K562 (cell line): ENCODE measurements around the gene CPTP. TPM values are rescaled to one million over a fixed set of nuclear protein-coding genes. Genes with fewer than 3 reads are reported as not detected.
A peak's percentile ranks its signal among the peaks of the same experiment; 100 is the strongest.

Experiments used
- ATF2 ChIP-seq: sonication (generic); formaldehyde crosslinking; IDR thresholded peaks from 2 replicates; pipeline ENCODE4 v1.8.1; 2022; ENCODE audit warnings: missing genetic modification reagents
- CHD7 ChIP-seq: fragments of 200-600 bp; sonication (generic); IDR thresholded peaks from one replicate; pipeline ENCODE4 v1.6.1; 2012; ENCODE audit warnings: mild to moderate bottlenecking, low read depth, low read length, inconsistent platforms
- CREM ChIP-seq: IDR thresholded peaks from 2 replicates; pipeline ENCODE4 v1.6.1; 2014; ENCODE audit warnings: antibody characterized with exemption, low read depth
- KDM5B ChIP-seq: fragments of 200-600 bp; sonication (generic); IDR thresholded peaks from 2 replicates; pipeline ENCODE4 v1.6.1; 2012; ENCODE audit warnings: low read depth, mild to moderate bottlenecking, moderate library complexity, low read length, control low read depth, inconsistent platforms; ENCODE audit not compliant: insufficient replicate concordance
- NR2C2 ChIP-seq, 2 experiments: fragments of 200-800 bp in 1 of 2; sonication (Bioruptor generic) in 1 of 2; sonication (generic) in 1 of 2; formaldehyde crosslinking in 1 of 2; IDR thresholded peaks; 2 replicates each; pipeline versions ENCODE4 v1.6.1 to v1.8.0; 2016 to 2022; ENCODE audit warnings: mild to moderate bottlenecking in 1 of 2, missing compliant biosample characterization in 1 of 2, missing genetic modification characterization in 1 of 2, missing genetic modification reagents in 1 of 2
- PHTF2 ChIP-seq: fragments of 250-450 bp; sonication (Bioruptor Pico); IDR thresholded peaks from 2 replicates; pipeline ENCODE4 v1.5.0; 2021; ENCODE audit warnings: mild to moderate bottlenecking
- RBFOX2 ChIP-seq: fragments of 200-400 bp; formaldehyde crosslinking; IDR thresholded peaks from 2 replicates; pipeline ENCODE4 v1.6.1; 2017; ENCODE audit warnings: low read depth, mild to moderate bottlenecking, low read length, moderate library complexity
- RBM15 ChIP-seq: fragments of 200-400 bp; formaldehyde crosslinking; IDR thresholded peaks from 2 replicates; pipeline ENCODE4 v1.6.1; 2018; ENCODE audit warnings: mild to moderate bottlenecking, low read length, moderate library complexity; ENCODE audit not compliant: insufficient read depth
- TARDBP ChIP-seq: fragments of 450-650 bp; IDR thresholded peaks from 2 replicates; pipeline ENCODE4 v1.6.1; 2016
- USF1 ChIP-seq: sonication (generic); formaldehyde crosslinking; IDR thresholded peaks from 2 replicates; pipeline ENCODE4 v1.9.0; 2022; ENCODE audit warnings: mild to moderate bottlenecking, missing genetic modification reagents
- ZNF143 ChIP-seq: sonication (generic); formaldehyde crosslinking; IDR thresholded peaks from 2 replicates; pipeline ENCODE4 v1.9.0; 2022; ENCODE audit warnings: mild to moderate bottlenecking, missing genetic modification reagents
- ZNF445 ChIP-seq: fragments of 250-450 bp; sonication (Bioruptor Pico); IDR thresholded peaks from 2 replicates; pipeline ENCODE4 v1.4.0; 2020; ENCODE audit warnings: low read depth, mild to moderate bottlenecking, moderate library complexity
- polyA plus RNA-seq, 8 experiments: library from polyadenylated mRNA; depleted of rRNA in 4 of 8; stranded (reverse) in 5 of 8; unstranded in 3 of 8; fragments of >200 nt; fragmentation: Nextera tagmentation in 2 of 8; fragmentation: Illumina TruSeq in 1 of 8; extraction: Ambion mirVana in 2 of 8; extraction: Trizol in 1 of 8; gene quantifications; 2 replicates each; pipeline versions ENCODE4 v1.2.1 to v1.2.3, GENCODE V29; 2011 to 2014; ENCODE audit warnings: inconsistent platforms in 1 of 8, missing spikeins in 1 of 8
- total RNA-seq, 7 experiments: library from RNA; depleted of rRNA in 6 of 7; stranded (reverse); fragments of >200 nt in 6 of 7; fragmentation: Illumina TruSeq in 2 of 7; extraction: Trizol in 2 of 7; gene quantifications; 2 replicates each; pipeline versions ENCODE4 v1.2.1 to v1.2.3, GENCODE V29; 2011 to 2021; ENCODE audit warnings: low replicate concordance in 1 of 7

The CPTP gene
- total and polyA plus RNA-seq, 9 of the 15 experiments (the other 6 are each of a cell fraction or from before 2014, with no cell fraction given), result 0.11 to 25.8 (median 3.5) TPM

- TF ChIP-seq KDM5B (peak; percentile 67), USF1 (CRISPR knock-in tag) (peak; percentile 51), ATF2 (CRISPR knock-in tag) (0 out of 2 replicates have a peak, but pooled peaks have one; percentile 40), ZNF143 (CRISPR knock-in tag) (peak; percentile 49; the same call in 1 of the 2 replicates), ZNF445 (CRISPR knock-in tag) (no peak), CREM (no peak), RBM15 (no peak), NR2C2 (CRISPR knock-in tag; IDR thresholded peaks at IDR 0.05) (0 out of 2 replicates have a peak, but pooled peaks have one; percentile 68), NR2C2 (tag; IDR thresholded peaks at IDR 0.05) (no peak), TARDBP (peak; percentile 91), CHD7 (peak; percentile 6), RBFOX2 (peak; percentile 40), PHTF2 (CRISPR knock-in tag) (no peak)
Measured at GRCh38 chr1:1329304-1330210, 5.0 kb downstream of the CPTP start (continued).
